GM12878 (cell line): ENCODE data around the gene OR5AC2. TPM values are rescaled to one million over a fixed set of nuclear protein-coding genes. Genes with fewer than 3 reads are reported as not detected.

Experiments
- ATAC-seq: fragments of 200-7000 bp; cut with Tn5 transposase; 3 replicates; pipeline ENCODE4 v1.9.1; 2020; ENCODE audit warnings: mild to moderate bottlenecking, moderate library complexity
- BruUV-seq: library from RNA; stranded (reverse); fragments of 400-500 nt; replicated peaks from 2 replicates; lab custom pipeline; 2021; lab: Mats Ljungman, UMichigan
- CTCF ChIA-PET: fragments of 300-600 bp; sonication (Branson Sonifier 250); formaldehyde crosslinking; extraction: SDS; loops from one replicate; lab custom pipeline; 2021; ENCODE audit warnings: inconsistent platforms; lab: Yijun Ruan, JAX
- POLR2A ChIA-PET: fragments of 350-600 bp; formaldehyde crosslinking; extraction: SDS; loops from one replicate; lab custom pipeline; 2021; ENCODE audit warnings: inconsistent platforms; lab: Charles Lee
- RAD21 ChIA-PET: fragments of 300-600 bp; sonication (Branson Sonifier 250); formaldehyde crosslinking; loops from one replicate; lab custom pipeline; 2023; ENCODE audit warnings: antibody characterized with exemption; ENCODE audit not compliant: unreplicated experiment; lab: Charles Lee
- SMC1A ChIA-PET: fragments of 300-600 bp; sonication (Branson Sonifier 250); formaldehyde crosslinking; loops from one replicate; lab custom pipeline; 2023; ENCODE audit not compliant: unreplicated experiment, uncharacterized antibody; lab: Charles Lee
- DNase-seq: peaks from one replicate; pipeline ENCODE4 v3.0.0-alpha.2; 2011; ENCODE audit warnings: low read depth, low spot score
- FAIRE-seq: peaks from 3 replicates; lab custom pipeline; 2011; peaks lifted over from hg19 to GRCh38; lab: Jason Lieb, UNC
- H2AFZ ChIP-seq: 2 replicates; pipeline ENCODE4 v1.6.0; 2011; ENCODE audit warnings: low read depth, low read length, control low read depth; ENCODE audit not compliant: control insufficient read depth
- H3K27ac ChIP-seq: 2 replicates; pipeline ENCODE4 v1.5.1; 2011; ENCODE audit warnings: control low read depth; ENCODE audit not compliant: control insufficient read depth, insufficient read depth
- H3K27me3 ChIP-seq, 2 experiments: replicated peaks in 1 of 2; 2 replicates each; pipeline versions ENCODE4 v1.6.0 to v1.6.1; 2011; ENCODE audit warnings: low read length in 1 of 2; ENCODE audit not compliant: control insufficient read depth in 2 of 2, insufficient read depth in 2 of 2
- H3K36me3 ChIP-seq, 2 experiments: 2 replicates each; pipeline ENCODE4 v1.5.1; 2011; ENCODE audit warnings: low read length in 1 of 2; ENCODE audit not compliant: control insufficient read depth in 2 of 2, insufficient read depth in 2 of 2
- H3K4me1 ChIP-seq: 2 replicates; pipeline ENCODE4 v1.6.1; 2011; ENCODE audit warnings: mild to moderate bottlenecking, low read length, moderate library complexity, mixed read lengths; ENCODE audit not compliant: control insufficient read depth, insufficient read depth
- H3K4me2 ChIP-seq: 2 replicates; pipeline ENCODE4 v1.6.0; 2011; ENCODE audit warnings: control low read depth; ENCODE audit not compliant: control insufficient read depth, insufficient read depth
- H3K4me3 ChIP-seq: fragments of 200-600 bp; sonication (generic); 2 replicates; pipeline ENCODE4 v1.5.1; 2016
- H3K79me2 ChIP-seq: 2 replicates; pipeline ENCODE4 v1.6.0; 2011; ENCODE audit warnings: low read length; ENCODE audit not compliant: control insufficient read depth, insufficient read depth
- H3K9ac ChIP-seq: 2 replicates; pipeline ENCODE4 v1.8.0; 2011; ENCODE audit warnings: low read length, control low read depth, mixed read lengths; ENCODE audit not compliant: control insufficient read depth, insufficient read depth
- H3K9me3 ChIP-seq: replicated peaks from 3 replicates; pipeline ENCODE4 v1.5.1; 2011; ENCODE audit warnings: mild to moderate bottlenecking, low read length; ENCODE audit not compliant: control insufficient read depth, insufficient read depth
- H4K20me1 ChIP-seq: 2 replicates; pipeline ENCODE4 v1.6.0; 2011; ENCODE audit not compliant: control insufficient read depth, insufficient read depth
- ATF3 ChIP-seq: IDR thresholded peaks from 2 replicates; pipeline ENCODE4 v1.6.1; 2011; ENCODE audit warnings: low read depth, mild to moderate bottlenecking, low read length, moderate library complexity, borderline replicate concordance; ENCODE audit errors: extremely low read depth
- CBX5 ChIP-seq: sonication (generic); IDR thresholded peaks from 2 replicates; pipeline ENCODE4 v1.6.1; 2016; ENCODE audit warnings: low read depth, moderate library complexity, mild to moderate bottlenecking, inconsistent platforms
- EGR1 ChIP-seq, 2 experiments: IDR thresholded peaks; 1 replicate in 1 of 2; 2 replicates in 1 of 2; pipeline ENCODE4 v1.6.1; 2011 to 2012; ENCODE audit warnings: low read depth in 2 of 2, low read length in 2 of 2, borderline replicate concordance in 1 of 2, mild to moderate bottlenecking in 1 of 2, moderate library complexity in 1 of 2
- JUNB ChIP-seq: IDR thresholded peaks from 2 replicates; pipeline ENCODE4 v1.6.1; 2016; ENCODE audit warnings: antibody characterized with exemption, mild to moderate bottlenecking
- MAX ChIP-seq: IDR thresholded peaks from 2 replicates; pipeline ENCODE4 v1.6.1; 2012; ENCODE audit warnings: low read depth, low read length, improper control_type of control experiment
- NRF1 ChIP-seq: conservative IDR thresholded peaks from 2 replicates; pipeline ENCODE4 v1.6.1; 2011; ENCODE audit warnings: mild to moderate bottlenecking, low read depth, low read length, improper control_type of control experiment
- POU2F2 ChIP-seq: IDR thresholded peaks from 3 replicates; pipeline ENCODE4 v1.6.1; 2011; ENCODE audit warnings: low read depth, mild to moderate bottlenecking, low read length, borderline replicate concordance
- RELA ChIP-seq: fragments of 450-650 bp; IDR thresholded peaks from 2 replicates; pipeline ENCODE4 v1.8.0; 2014; ENCODE audit warnings: borderline replicate concordance; ENCODE audit not compliant: partially characterized antibody
- SMC3 ChIP-seq: IDR thresholded peaks from 2 replicates; pipeline ENCODE4 v1.6.1; 2011; ENCODE audit warnings: low read length, improper control_type of control experiment, borderline replicate concordance
- YY1 ChIP-seq: IDR thresholded peaks from 2 replicates; pipeline ENCODE4 v1.6.1; 2011; ENCODE audit warnings: low read depth, mild to moderate bottlenecking, low read length
- ZNF24 ChIP-seq: fragments of 450-650 bp; IDR thresholded peaks from 2 replicates; pipeline ENCODE4 v1.6.1; 2017; ENCODE audit warnings: antibody characterized with exemption, mild to moderate bottlenecking
- WGBS: methylation state at CpG from one replicate; pipeline ENCODE4 v1.1.6; 2016; ENCODE audit warnings: low lambda C conversion rate; ENCODE audit not compliant: insufficient replicate concordance, insufficient coverage; ENCODE audit errors: missing lambda C conversion rate; 5-methylcytosine and 5-hydroxymethylcytosine counted together
- in situ Hi-C: fragments of 300-500 bp; cut with MboI; formaldehyde crosslinking; loops from 9 replicates; pipeline ENCODE4 v1.14.3; 2018; ENCODE audit warnings: mixed read lengths
- intact Hi-C: fragments of 100-400 bp; cut with micrococcal nuclease; formaldehyde crosslinking; loops from one replicate; pipeline ENCODE4 v1.14.2; 2022; ENCODE audit not compliant: unreplicated experiment
- polyA plus RNA-seq, 11 experiments: library from polyadenylated mRNA; depleted of rRNA in 4 of 11; unstranded in 6 of 11; stranded (reverse) in 5 of 11; fragments of >200 nt; fragmentation: Nextera tagmentation in 4 of 11; fragmentation: Illumina TruSeq in 1 of 11; extraction: Ambion mirVana in 4 of 11; extraction: Trizol in 1 of 11; gene quantifications; 1 replicate in 1 of 11; 2 replicates in 10 of 11; pipeline versions ENCODE4 v1.2.1 to v1.2.3, GENCODE V29; 2011 to 2016; ENCODE audit warnings: inconsistent platforms in 2 of 11, missing spikeins in 2 of 11, low read depth in 1 of 11
- total RNA-seq, 4 experiments: library from RNA; depleted of rRNA in 3 of 4; stranded (reverse); fragments of >200 nt in 3 of 4; fragmentation: Illumina TruSeq in 1 of 4; extraction: Trizol in 1 of 4; gene quantifications; 2 replicates each; pipeline versions ENCODE4 v1.2.1 to v1.2.3, GENCODE V29; 2013 to 2021

The OR5AC2 gene
- total and polyA plus RNA-seq, 10 of the 15 experiments (the other 5 are each of a cell fraction or from before 2014, with no cell fraction given): not detected

GRCh38 chr3:98038876-98039275 is 48.1 kb upstream of the OR5AC2 start:
- Histone ChIP-seq H3K9me3 (no peaks in the 10 kb centered on the region; the same call in 2 of the 3 replicates), H3K4me2 (peak overlapping the region; percentile 93; the same call in 1 of the 2 replicates), H3K27ac (no peak overlapping the region), H3K36me3 (no peaks in the 10 kb centered on the region), H3K4me1 (no peaks in the 10 kb centered on the region), H3K27me3 (no peaks in the 10 kb centered on the region; a peak in 1 of 4 replicates), H2AFZ (peak overlapping the region; percentile 99), H3K79me2 (no peaks in the 10 kb centered on the region), H3K4me3 (0 out of 2 replicates have a peak overlapping the region, but pooled peaks have one; percentile 66), H4K20me1 (no peaks in the 10 kb centered on the region), H3K9ac (no peak overlapping the region)
- ChIA-PET SMC1A (interaction anchor here (0.6 to 4.5 kb wide), 26 partner anchors 9 to 1715 kb away, joined by 3 to 41 read pairs (median 4); no protein-coding TSS in a partner anchor), POLR2A (no interaction called here), CTCF (interaction anchor here (0.7 to 6.4 kb wide), 47 partner anchors 10 to 778 kb away, joined by 3 to 112 read pairs (median 5); no protein-coding TSS in a partner anchor), RAD21 (interaction anchor here (1.0 to 5.0 kb wide), 11 partner anchors 146 to 618 kb away, joined by 3 to 24 read pairs (median 4); no protein-coding TSS in a partner anchor)
- WGBS: 41% methylated on average over 3 of the region's 3 CpGs
- no peak for TF ChIP-seq MAX
- no peak for TF ChIP-seq NRF1
- no peak for TF ChIP-seq CBX5
- TF ChIP-seq SMC3: no peak
- no peak for TF ChIP-seq YY1
- no peak for TF ChIP-seq ATF3
- TF ChIP-seq RELA: no peak
- no peak for TF ChIP-seq ZNF24
- TF ChIP-seq POU2F2: no peak
- TF ChIP-seq JUNB: no peak
- TF ChIP-seq EGR1 (IDR thresholded peaks at IDR 0.05; ENCODE audit: borderline replicate concordance in 1 of 2, low read depth in 2 of 2, low read length in 2 of 2): no peak
- ATAC-seq (peak; percentile 54), FAIRE-seq (peak; percentile 54), DNase-seq (no peak)
- BruUV-seq: no TSS peak
- in situ Hi-C loops (loop anchor here (10.0 kb wide), 2 partner anchors 476 to 556 kb away; partner anchors contain the start of gene CPOX), intact Hi-C loops (loop anchor here (1.0 to 5.0 kb wide), 6 partner anchors 146 to 774 kb away; partner anchors contain the start of gene CPOX)
